GM23338 (cell line): ENCODE results near the gene PERM1. TPM values are rescaled to one million over a fixed set of nuclear protein-coding genes. Genes with fewer than 3 reads are reported as not detected.

Experiments
- ATAC-seq: fragments of 200-7000 bp; cut with Tn5 transposase; 3 replicates; pipeline ENCODE4 v1.9.1; 2020
- DNase-seq: peaks from one replicate; pipeline ENCODE4 v3.0.0-alpha.2; 2015; ENCODE audit warnings: low spot score
- H2AFZ ChIP-seq: fragments of 200-600 bp; sonication (generic); 2 replicates; pipeline ENCODE4 v1.8.0; 2016; ENCODE audit warnings: antibody characterized with exemption, mild to moderate bottlenecking, moderate library complexity
- H3F3A ChIP-seq: fragments of 200-600 bp; sonication (generic); replicated peaks from 2 replicates; pipeline ENCODE4 v1.8.0; 2017; ENCODE audit warnings: antibody characterized with exemption, mixed run types, low read depth
- H3K27ac ChIP-seq: fragments of 200-600 bp; sonication (generic); 2 replicates; pipeline ENCODE4 v1.6.1; 2016; ENCODE audit warnings: low read depth
- H3K27me3 ChIP-seq: fragments of 200-600 bp; sonication (generic); 2 replicates; pipeline ENCODE4 v1.8.0; 2016; ENCODE audit warnings: mild to moderate bottlenecking, mixed run types, moderate library complexity; ENCODE audit not compliant: insufficient read depth
- H3K36me3 ChIP-seq: fragments of 200-600 bp; sonication (generic); 2 replicates; pipeline ENCODE4 v1.8.0; 2016; ENCODE audit warnings: mild to moderate bottlenecking; ENCODE audit not compliant: insufficient read depth
- H3K4me1 ChIP-seq: fragments of 200-600 bp; sonication (generic); 2 replicates; pipeline ENCODE4 v1.8.0; 2016; ENCODE audit warnings: mild to moderate bottlenecking, moderate library complexity; ENCODE audit not compliant: insufficient read depth
- H3K4me2 ChIP-seq: fragments of 200-600 bp; sonication (generic); 2 replicates; pipeline ENCODE4 v1.7.1; 2017; ENCODE audit warnings: mixed run types
- H3K4me3 ChIP-seq: fragments of 200-600 bp; sonication (generic); 2 replicates; pipeline ENCODE4 v1.6.1; 2016; ENCODE audit warnings: mixed run types
- H3K79me2 ChIP-seq: fragments of 200-600 bp; sonication (generic); replicated peaks from 2 replicates; pipeline ENCODE4 v1.8.0; 2017; ENCODE audit warnings: mild to moderate bottlenecking; ENCODE audit not compliant: insufficient read depth
- H3K9me2 ChIP-seq: fragments of 200-600 bp; sonication (generic); 2 replicates; pipeline ENCODE4 v1.8.0; 2017; ENCODE audit not compliant: insufficient read depth
- H4K20me1 ChIP-seq: fragments of 200-600 bp; sonication (generic); replicated peaks from 2 replicates; pipeline ENCODE4 v1.8.0; 2017; ENCODE audit warnings: mild to moderate bottlenecking; ENCODE audit not compliant: insufficient read depth
- H3K27ac Mint-ChIP-seq: 2 replicates; pipeline ENCODE4 v1.8.0; 2020; ENCODE audit warnings: inconsistent platforms, mild to moderate bottlenecking, moderate library complexity, mixed read lengths
- H3K27me3 Mint-ChIP-seq: 3 replicates; pipeline ENCODE4 v1.8.0; 2022; ENCODE audit warnings: low read depth, mild to moderate bottlenecking, moderate library complexity, mixed read lengths, inconsistent platforms; ENCODE audit not compliant: insufficient read depth, poor library complexity
- H3K36me3 Mint-ChIP-seq: 3 replicates; pipeline ENCODE4 v1.8.0; 2021; ENCODE audit warnings: low read depth, mild to moderate bottlenecking, inconsistent platforms, moderate library complexity, mixed read lengths
- H3K4me1 Mint-ChIP-seq: 3 replicates; pipeline ENCODE4 v1.8.0; 2020; ENCODE audit warnings: mild to moderate bottlenecking, inconsistent platforms, mixed read lengths
- H3K4me3 Mint-ChIP-seq: 3 replicates; pipeline ENCODE4 v1.8.0; 2021; ENCODE audit warnings: moderate library complexity, mild to moderate bottlenecking, inconsistent platforms, mixed read lengths
- H3K9me3 Mint-ChIP-seq: 3 replicates; pipeline ENCODE4 v1.8.0; 2020; ENCODE audit warnings: moderate library complexity, mild to moderate bottlenecking, inconsistent platforms, mixed read lengths
- CREB1 ChIP-seq: fragments of 250-450 bp; sonication (Bioruptor Pico); IDR thresholded peaks from 2 replicates; pipeline ENCODE4 v1.5.0; 2020; ENCODE audit warnings: low read depth, mild to moderate bottlenecking, moderate library complexity
- EZH2 ChIP-seq: fragments of 200-600 bp; sonication (generic); IDR thresholded peaks from one replicate; pipeline ENCODE4 v1.8.0; 2017; ENCODE audit warnings: antibody characterized with exemption, mild to moderate bottlenecking, low read depth; ENCODE audit not compliant: unreplicated experiment
- EZH2phosphoT487 ChIP-seq: fragments of 200-600 bp; sonication (generic); IDR thresholded peaks from one replicate; pipeline ENCODE4 v1.8.1; 2018; ENCODE audit warnings: antibody characterized with exemption; ENCODE audit not compliant: unreplicated experiment
- JUNB ChIP-seq: IDR thresholded peaks from one replicate; pipeline ENCODE4 v1.6.1; 2016; ENCODE audit warnings: antibody characterized with exemption; ENCODE audit not compliant: unreplicated experiment
- NANOG ChIP-seq: IDR thresholded peaks from 2 replicates; pipeline ENCODE4 v1.6.1; 2016; ENCODE audit warnings: antibody characterized with exemption, borderline replicate concordance
- POLR2AphosphoS5 ChIP-seq: IDR thresholded peaks from 2 replicates; pipeline ENCODE4 v1.6.1; 2016; ENCODE audit warnings: antibody characterized with exemption, low read depth
- STAT1 ChIP-seq: IDR thresholded peaks from one replicate; pipeline ENCODE4 v1.6.1; 2016; ENCODE audit warnings: antibody characterized with exemption; ENCODE audit not compliant: unreplicated experiment
- ZNF114 ChIP-seq: fragments of 250-450 bp; sonication (Bioruptor Pico); IDR thresholded peaks from 2 replicates; pipeline ENCODE4 v1.5.0; 2020; ENCODE audit warnings: mild to moderate bottlenecking, moderate library complexity
- ZNF331 ChIP-seq: fragments of 250-450 bp; sonication (Bioruptor Pico); IDR thresholded peaks from 2 replicates; pipeline ENCODE4 v1.5.0; 2020; ENCODE audit warnings: low read depth, mild to moderate bottlenecking, moderate library complexity
- polyA plus RNA-seq: library from polyadenylated mRNA; unstranded; fragments of >200 nt; fragmentation: Nextera tagmentation; extraction: Ambion mirVana; gene quantifications from 2 replicates; pipeline ENCODE4 v1.2.1, GENCODE V29; 2016
- total RNA-seq: library from RNA; depleted of rRNA; stranded (reverse); fragments of >200 nt; shearing (Covaris generic); gene quantifications from 2 replicates; pipeline ENCODE4 v1.2.3, GENCODE V29; 2014
- TF ChIP-seq, protein P1 (sequence below): IDR thresholded peaks from 2 replicates; pipeline ENCODE4 v1.6.1; 2016; ENCODE audit warnings: antibody characterized with exemption
- TF ChIP-seq, protein P2 (sequence below): IDR thresholded peaks from one replicate; pipeline ENCODE4 v1.6.1; 2018; ENCODE audit warnings: antibody characterized with exemption; ENCODE audit not compliant: unreplicated experiment
- TF ChIP-seq, protein P3 (sequence below), 2 experiments: fragments of 200-600 bp in 1 of 2; sonication (generic) in 1 of 2; conservative IDR thresholded peaks; 2 replicates each; pipeline versions ENCODE4 v1.5.1 to v1.6.1; 2016 to 2017; ENCODE audit warnings: antibody characterized with exemption in 2 of 2, low read depth in 2 of 2, mild to moderate bottlenecking in 2 of 2, moderate library complexity in 1 of 2
- TF ChIP-seq, protein P4 (sequence below): fragments of 250-450 bp; sonication (Bioruptor Pico); IDR thresholded peaks from 2 replicates; pipeline ENCODE4 v1.5.0; 2020; ENCODE audit warnings: mild to moderate bottlenecking, moderate library complexity

Gene PERM1
- total and polyA plus RNA-seq, 2 experiments from 2014 or later = 1.1 TPM; not detected in 1

DNA sequence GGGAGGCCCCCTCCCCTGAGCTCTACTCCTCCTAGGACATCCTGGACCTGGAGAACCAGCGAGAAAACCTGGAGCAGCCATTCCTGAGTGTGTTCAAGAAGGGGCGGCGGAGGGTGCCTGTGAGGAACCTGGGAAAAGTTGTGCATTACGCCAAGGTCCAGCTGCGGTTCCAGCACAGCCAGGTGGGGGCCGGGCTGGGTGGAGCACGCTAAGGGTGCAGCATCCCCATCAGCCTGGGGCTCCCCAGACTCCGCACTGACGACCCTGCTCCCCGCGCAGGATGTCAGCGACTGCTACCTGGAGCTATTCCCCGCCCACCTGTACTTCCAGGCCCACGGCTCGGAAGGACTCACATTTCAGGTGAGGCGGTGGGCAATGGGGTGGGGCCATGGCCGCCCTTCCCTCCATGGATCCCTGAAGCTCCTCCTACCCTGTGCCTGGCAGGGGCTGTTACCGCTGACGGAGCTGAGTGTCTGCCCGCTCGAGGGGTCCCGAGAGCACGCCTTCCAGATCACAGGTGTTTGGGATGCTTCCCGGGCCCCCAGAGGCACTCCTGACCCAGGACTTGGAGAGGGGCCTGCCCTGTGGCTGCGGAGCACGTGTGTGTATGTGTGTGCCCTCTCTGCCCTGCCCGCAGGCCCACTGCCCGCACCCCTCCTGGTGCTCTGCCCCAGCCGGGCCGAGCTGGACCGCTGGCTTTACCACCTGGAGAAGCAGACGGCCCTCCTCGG, 11.5 kb downstream of the PERM1 start:
- Histone ChIP-seq H2AFZ (no peak overlapping the region), H3K4me1 (no peaks in the 10 kb centered on the region; the same call in 1 of the 2 replicates), H4K20me1 (0 out of 2 replicates have a peak, but pooled peaks cover 2% of the 10 kb centered on the region), H3K79me2 (no peaks in the 10 kb centered on the region), H3K4me3 (peak overlapping the region; percentile 41; the same call in 1 of the 2 replicates), H3K4me2 (peak overlapping the region; percentile 71), H3K27me3 (peaks cover 40% of the 10 kb centered on the region), H3F3A (peaks cover 7% of the 10 kb centered on the region), H3K27ac (no peak overlapping the region), H3K9me2 (no peaks in the 10 kb centered on the region), H3K36me3 (no peaks in the 10 kb centered on the region)
- peaks cover 38% of the 10 kb centered on the region for H3K27me3 Mint-ChIP-seq
- DNase-seq (peak; percentile 71), ATAC-seq (peak; percentile 49)
- H3K27ac Mint-ChIP-seq = no peak overlapping the region
- TF ChIP-seq, protein P1, sequence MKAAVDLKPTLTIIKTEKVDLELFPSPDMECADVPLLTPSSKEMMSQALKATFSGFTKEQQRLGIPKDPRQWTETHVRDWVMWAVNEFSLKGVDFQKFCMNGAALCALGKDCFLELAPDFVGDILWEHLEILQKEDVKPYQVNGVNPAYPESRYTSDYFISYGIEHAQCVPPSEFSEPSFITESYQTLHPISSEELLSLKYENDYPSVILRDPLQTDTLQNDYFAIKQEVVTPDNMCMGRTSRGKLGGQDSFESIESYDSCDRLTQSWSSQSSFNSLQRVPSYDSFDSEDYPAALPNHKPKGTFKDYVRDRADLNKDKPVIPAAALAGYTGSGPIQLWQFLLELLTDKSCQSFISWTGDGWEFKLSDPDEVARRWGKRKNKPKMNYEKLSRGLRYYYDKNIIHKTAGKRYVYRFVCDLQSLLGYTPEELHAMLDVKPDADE = no peak
- no peak for TF ChIP-seq NANOG
- TF ChIP-seq POLR2AphosphoS5 = no peak
- TF ChIP-seq ZNF331 (CRISPR knock-in tag) = no peak
- TF ChIP-seq ZNF114 (CRISPR knock-in tag) = no peak
- TF ChIP-seq, protein P2, sequence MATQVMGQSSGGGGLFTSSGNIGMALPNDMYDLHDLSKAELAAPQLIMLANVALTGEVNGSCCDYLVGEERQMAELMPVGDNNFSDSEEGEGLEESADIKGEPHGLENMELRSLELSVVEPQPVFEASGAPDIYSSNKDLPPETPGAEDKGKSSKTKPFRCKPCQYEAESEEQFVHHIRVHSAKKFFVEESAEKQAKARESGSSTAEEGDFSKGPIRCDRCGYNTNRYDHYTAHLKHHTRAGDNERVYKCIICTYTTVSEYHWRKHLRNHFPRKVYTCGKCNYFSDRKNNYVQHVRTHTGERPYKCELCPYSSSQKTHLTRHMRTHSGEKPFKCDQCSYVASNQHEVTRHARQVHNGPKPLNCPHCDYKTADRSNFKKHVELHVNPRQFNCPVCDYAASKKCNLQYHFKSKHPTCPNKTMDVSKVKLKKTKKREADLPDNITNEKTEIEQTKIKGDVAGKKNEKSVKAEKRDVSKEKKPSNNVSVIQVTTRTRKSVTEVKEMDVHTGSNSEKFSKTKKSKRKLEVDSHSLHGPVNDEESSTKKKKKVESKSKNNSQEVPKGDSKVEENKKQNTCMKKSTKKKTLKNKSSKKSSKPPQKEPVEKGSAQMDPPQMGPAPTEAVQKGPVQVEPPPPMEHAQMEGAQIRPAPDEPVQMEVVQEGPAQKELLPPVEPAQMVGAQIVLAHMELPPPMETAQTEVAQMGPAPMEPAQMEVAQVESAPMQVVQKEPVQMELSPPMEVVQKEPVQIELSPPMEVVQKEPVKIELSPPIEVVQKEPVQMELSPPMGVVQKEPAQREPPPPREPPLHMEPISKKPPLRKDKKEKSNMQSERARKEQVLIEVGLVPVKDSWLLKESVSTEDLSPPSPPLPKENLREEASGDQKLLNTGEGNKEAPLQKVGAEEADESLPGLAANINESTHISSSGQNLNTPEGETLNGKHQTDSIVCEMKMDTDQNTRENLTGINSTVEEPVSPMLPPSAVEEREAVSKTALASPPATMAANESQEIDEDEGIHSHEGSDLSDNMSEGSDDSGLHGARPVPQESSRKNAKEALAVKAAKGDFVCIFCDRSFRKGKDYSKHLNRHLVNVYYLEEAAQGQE = no peak
- TF ChIP-seq, protein P3, sequence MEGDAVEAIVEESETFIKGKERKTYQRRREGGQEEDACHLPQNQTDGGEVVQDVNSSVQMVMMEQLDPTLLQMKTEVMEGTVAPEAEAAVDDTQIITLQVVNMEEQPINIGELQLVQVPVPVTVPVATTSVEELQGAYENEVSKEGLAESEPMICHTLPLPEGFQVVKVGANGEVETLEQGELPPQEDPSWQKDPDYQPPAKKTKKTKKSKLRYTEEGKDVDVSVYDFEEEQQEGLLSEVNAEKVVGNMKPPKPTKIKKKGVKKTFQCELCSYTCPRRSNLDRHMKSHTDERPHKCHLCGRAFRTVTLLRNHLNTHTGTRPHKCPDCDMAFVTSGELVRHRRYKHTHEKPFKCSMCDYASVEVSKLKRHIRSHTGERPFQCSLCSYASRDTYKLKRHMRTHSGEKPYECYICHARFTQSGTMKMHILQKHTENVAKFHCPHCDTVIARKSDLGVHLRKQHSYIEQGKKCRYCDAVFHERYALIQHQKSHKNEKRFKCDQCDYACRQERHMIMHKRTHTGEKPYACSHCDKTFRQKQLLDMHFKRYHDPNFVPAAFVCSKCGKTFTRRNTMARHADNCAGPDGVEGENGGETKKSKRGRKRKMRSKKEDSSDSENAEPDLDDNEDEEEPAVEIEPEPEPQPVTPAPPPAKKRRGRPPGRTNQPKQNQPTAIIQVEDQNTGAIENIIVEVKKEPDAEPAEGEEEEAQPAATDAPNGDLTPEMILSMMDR (conservative IDR thresholded peaks at IDR 0.05; ENCODE audit: low read depth in 2 of 2) = no peak
- TF ChIP-seq CREB1 (CRISPR knock-in tag) = no peak
- no peak for TF ChIP-seq JUNB
- no peak for TF ChIP-seq EZH2
- TF ChIP-seq STAT1 = no peak
- TF ChIP-seq EZH2phosphoT487 = no peak
- TF ChIP-seq, protein P4, sequence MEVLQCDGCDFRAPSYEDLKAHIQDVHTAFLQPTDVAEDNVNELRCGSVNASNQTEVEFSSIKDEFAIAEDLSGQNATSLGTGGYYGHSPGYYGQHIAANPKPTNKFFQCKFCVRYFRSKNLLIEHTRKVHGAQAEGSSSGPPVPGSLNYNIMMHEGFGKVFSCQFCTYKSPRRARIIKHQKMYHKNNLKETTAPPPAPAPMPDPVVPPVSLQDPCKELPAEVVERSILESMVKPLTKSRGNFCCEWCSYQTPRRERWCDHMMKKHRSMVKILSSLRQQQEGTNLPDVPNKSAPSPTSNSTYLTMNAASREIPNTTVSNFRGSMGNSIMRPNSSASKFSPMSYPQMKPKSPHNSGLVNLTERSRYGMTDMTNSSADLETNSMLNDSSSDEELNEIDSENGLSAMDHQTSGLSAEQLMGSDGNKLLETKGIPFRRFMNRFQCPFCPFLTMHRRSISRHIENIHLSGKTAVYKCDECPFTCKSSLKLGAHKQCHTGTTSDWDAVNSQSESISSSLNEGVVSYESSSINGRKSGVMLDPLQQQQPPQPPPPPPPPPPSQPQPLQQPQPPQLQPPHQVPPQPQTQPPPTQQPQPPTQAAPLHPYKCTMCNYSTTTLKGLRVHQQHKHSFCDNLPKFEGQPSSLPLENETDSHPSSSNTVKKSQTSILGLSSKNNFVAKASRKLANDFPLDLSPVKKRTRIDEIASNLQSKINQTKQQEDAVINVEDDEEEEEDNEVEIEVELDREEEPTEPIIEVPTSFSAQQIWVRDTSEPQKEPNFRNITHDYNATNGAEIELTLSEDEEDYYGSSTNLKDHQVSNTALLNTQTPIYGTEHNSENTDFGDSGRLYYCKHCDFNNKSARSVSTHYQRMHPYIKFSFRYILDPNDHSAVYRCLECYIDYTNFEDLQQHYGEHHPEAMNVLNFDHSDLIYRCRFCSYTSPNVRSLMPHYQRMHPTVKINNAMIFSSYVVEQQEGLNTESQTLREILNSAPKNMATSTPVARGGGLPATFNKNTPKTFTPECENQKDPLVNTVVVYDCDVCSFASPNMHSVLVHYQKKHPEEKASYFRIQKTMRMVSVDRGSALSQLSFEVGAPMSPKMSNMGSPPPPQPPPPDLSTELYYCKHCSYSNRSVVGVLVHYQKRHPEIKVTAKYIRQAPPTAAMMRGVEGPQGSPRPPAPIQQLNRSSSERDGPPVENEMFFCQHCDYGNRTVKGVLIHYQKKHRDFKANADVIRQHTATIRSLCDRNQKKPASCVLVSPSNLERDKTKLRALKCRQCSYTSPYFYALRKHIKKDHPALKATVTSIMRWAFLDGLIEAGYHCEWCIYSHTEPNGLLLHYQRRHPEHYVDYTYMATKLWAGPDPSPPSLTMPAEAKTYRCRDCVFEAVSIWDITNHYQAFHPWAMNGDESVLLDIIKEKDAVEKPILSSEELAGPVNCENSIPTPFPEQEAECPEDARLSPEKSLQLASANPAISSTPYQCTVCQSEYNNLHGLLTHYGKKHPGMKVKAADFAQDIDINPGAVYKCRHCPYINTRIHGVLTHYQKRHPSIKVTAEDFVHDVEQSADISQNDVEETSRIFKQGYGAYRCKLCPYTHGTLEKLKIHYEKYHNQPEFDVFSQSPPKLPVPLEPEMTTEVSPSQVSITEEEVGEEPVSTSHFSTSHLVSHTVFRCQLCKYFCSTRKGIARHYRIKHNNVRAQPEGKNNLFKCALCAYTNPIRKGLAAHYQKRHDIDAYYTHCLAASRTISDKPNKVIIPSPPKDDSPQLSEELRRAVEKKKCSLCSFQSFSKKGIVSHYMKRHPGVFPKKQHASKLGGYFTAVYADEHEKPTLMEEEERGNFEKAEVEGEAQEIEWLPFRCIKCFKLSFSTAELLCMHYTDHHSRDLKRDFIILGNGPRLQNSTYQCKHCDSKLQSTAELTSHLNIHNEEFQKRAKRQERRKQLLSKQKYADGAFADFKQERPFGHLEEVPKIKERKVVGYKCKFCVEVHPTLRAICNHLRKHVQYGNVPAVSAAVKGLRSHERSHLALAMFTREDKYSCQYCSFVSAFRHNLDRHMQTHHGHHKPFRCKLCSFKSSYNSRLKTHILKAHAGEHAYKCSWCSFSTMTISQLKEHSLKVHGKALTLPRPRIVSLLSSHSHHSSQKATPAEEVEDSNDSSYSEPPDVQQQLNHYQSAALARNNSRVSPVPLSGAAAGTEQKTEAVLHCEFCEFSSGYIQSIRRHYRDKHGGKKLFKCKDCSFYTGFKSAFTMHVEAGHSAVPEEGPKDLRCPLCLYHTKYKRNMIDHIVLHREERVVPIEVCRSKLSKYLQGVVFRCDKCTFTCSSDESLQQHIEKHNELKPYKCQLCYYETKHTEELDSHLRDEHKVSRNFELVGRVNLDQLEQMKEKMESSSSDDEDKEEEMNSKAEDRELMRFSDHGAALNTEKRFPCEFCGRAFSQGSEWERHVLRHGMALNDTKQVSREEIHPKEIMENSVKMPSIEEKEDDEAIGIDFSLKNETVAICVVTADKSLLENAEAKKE (CRISPR knock-in tag) = no peak
- H3K36me3 Mint-ChIP-seq = no peaks in the 10 kb centered on the region
- H3K9me3 Mint-ChIP-seq = no peaks in the 10 kb centered on the region
- H3K4me3 Mint-ChIP-seq = peak overlapping the region; percentile 36; the same call in 1 of the 3 replicates
- no peaks in the 10 kb centered on the region; the same call in 2 of the 3 replicates for H3K4me1 Mint-ChIP-seq
